Activated CD8-positive, alpha-beta memory T cell treated with anti-CD3 and anti-CD28 coated beads for 4 hours (primary cell): Measurements from ENCODE around the gene ASB2.

Source experiments
- DNase-seq, 2 donors: peaks; one replicate each; pipeline ENCODE4 v3.0.0-alpha.2; 2020; ENCODE audit warnings: low read depth in 2 of 2

ASB2 gene

GRCh38 chr14:93963692-93964091, 12.7 kb downstream of the ASB2 start:
- DNase-seq: no peak

- DNase-seq: peak in 1 of 2 donors; percentile 35
These were observed 13.4 kb downstream of the ASB2 start for GRCh38 chr14:93962701-93963601.

GRCh38 chr14:93961620-93962019, 14.8 kb downstream of the ASB2 start:
- DNase-seq: no peak

DNA sequence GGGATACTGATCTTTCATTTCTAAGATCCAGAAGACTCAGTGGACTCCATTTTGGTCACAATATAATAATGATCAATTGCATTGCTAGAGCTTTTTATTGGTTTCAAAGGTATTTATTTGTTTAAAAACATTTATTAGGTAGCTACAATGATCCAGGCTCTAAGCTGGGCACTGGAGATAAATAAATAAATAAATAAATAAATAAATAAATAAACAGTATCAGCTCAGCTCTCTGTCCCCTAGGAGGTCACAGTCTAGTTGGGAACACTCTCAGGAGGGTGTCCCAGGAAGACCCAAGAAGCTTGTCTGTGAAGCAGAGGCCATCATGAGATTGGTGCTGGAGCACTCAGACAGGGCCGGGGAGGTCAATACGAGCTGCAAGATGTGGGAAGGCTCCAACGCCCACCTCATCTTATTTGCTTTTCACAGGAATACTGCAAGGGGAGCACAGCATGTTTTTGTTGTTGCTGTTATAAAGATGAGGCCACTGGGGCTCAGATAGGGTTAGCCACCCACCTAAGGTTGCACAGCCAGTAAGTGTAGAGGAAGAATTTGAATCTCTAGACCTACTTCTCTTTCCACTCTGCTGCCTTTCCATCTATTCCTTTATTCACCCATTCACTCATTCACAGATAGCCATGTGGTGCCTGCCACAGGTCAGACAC, 15.5 kb downstream of the ASB2 start:
- DNase-seq: no peak

DNA sequence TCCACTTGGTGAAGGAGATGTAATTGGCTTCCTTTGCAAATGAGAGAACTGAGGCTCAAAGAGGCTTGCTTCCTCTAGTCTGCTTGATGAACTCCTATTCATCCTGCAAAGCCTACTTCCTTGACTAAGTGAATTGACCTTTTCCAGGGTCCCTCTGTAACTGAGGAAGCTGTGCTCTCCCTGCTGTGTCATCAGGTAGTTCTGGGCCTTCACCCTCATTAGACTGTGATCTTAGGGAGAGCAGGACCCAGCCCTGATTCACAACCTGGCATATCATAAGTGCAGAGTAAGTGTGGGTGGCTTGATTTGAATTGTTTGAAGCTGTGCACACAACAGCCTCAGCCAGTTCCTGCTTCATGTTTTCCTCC, 16.3 kb downstream of the ASB2 start:
- DNase-seq: no peak

- DNase-seq: peak; percentile 82 to 87
These were observed 16.9 kb downstream of the ASB2 start for GRCh38 chr14:93959239-93960107.

- no peak for DNase-seq
These were observed 17.7 kb downstream of the ASB2 start for GRCh38 chr14:93958567-93959238.

DNA sequence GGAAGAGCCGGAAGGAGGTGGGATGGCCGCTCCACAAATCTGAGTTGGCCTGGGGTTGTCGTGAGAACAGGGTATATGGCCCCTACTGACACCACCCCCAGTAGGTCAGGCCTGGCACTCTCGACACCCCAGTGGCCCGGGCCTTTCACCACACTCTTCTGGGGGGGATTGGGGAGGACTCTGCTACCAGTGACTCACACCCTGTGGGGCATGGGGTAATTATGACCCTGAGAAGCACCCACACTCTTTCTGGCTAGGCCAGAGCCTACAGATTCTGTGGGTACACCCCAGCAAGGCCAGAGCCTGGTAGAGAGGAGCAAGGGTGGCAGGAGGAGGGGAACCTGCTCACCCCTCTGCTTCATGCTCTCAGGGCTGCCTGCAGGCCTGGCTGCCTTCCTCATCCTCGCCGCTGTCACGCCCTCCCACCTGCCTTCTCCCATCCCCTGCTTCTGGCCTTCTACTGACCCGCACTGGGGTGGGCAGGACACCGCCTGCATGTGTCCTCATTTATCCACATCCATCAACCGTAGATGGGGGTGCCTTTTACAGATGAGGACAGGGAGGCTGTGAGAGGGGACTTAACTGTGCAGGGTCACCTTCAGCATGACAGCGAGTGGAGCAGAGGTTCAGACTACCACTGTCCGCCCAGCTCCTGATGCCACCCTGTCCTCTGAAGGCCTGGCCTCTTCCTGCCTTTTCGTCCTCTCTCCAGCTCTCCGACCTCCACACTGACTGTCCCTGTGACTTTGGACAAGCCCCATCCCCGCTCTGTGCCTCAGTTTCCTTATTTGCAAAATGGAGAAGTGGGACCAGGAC, 18.4 kb downstream of the ASB2 start:
- no peak for DNase-seq

- no peak for DNase-seq
These were observed 19.0 kb downstream of the ASB2 start for GRCh38 chr14:93957333-93957710.

GRCh38 chr14:93956514-93957332, 19.6 kb downstream of the ASB2 start:
- DNase-seq: no peak

GRCh38 chr14:93955850-93956481, 20.4 kb downstream of the ASB2 start:
- no peak for DNase-seq

DNA sequence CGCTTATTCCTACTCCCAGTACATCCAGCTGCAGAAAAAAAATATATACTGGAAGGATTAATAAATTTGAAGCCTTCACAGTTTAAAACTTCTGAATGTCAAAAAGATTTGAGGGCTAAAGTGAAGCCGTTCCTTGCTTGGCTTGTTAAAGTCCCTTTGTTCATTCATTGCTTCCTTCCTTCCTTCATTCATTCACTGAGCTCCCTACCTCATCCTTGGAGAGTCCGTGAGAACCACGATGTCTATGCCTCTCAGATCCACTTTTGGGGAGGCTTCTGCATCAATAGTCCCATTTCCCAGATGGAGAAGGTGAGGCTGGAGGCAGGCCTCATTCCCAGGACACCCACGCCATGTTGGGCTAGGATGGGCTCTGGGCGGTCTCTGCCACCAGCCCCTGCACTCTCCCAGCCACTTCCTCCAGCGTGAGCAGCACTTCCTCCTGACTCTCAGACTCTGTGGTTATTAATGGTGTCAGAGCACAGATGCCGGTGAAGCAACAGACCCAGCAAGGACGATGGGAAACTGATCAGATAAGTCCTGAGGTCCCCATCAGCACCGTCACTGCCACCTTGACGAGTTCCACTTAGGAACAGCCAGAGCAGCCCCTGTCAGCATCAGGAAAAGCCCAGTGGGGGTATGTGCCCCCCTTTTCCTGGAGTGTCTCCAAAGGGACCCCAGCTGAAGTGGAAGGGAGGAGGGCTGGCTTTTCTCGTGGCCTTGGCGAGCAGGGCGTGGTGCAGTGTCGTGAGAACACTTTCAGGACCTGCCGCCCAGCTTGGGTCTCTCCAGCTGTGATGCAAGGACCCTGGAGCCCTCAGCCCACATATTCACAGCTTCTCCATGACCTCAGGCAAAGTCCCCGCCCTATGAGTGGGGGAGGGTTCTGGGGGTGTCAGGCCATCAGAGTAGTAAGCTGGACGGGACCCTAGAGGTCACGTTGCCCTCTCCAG, 21.2 kb downstream of the ASB2 start:
- peak in 1 of 2 donors; percentile 33 for DNase-seq

GRCh38 chr14:93954516-93954830, 21.9 kb downstream of the ASB2 start:
- no peak for DNase-seq

DNA sequence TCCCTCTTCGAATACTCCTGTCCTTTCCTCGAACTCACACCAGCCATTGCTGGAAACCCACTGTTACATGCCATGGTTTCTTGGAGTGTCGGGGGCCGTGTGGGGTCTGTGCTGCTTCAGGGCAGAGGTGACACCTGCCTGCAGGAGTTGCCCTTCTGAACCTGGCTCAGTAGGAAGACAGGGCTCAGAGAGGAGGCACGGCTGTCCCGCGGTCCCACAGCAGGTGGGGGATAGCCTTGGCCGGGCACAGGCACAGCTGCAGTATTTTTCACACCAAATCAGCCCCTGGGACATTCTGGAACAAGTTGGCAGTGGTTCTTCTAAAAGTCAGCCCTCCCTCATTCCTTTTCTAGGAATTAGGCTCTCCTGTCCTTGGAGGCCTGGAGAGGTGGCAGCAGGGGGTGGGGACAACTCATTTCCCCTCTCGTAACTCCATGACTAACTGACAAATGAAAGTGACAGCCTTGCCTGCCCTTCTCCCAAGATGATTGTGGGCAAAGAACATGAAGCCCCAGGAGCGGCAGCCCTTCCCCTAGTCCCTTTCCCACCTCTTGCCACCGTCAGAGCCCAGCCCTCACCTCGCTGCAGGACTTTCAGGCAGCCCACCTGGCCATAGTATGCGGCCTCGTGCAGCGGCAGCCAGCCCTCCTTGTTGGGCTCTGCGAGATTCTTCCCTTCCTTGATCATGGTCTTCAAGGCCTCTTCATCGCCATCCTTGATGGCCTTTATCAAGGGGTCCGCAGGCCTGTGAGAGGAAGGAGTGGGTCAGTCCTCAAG, 22.4 kb downstream of the ASB2 start:
- DNase-seq: no peak

- no peak for DNase-seq
These were observed 23.1 kb downstream of the ASB2 start for GRCh38 chr14:93953263-93953662.

- DNase-seq: no peak
These were observed 23.5 kb downstream of the ASB2 start for GRCh38 chr14:93952829-93953228.

DNA sequence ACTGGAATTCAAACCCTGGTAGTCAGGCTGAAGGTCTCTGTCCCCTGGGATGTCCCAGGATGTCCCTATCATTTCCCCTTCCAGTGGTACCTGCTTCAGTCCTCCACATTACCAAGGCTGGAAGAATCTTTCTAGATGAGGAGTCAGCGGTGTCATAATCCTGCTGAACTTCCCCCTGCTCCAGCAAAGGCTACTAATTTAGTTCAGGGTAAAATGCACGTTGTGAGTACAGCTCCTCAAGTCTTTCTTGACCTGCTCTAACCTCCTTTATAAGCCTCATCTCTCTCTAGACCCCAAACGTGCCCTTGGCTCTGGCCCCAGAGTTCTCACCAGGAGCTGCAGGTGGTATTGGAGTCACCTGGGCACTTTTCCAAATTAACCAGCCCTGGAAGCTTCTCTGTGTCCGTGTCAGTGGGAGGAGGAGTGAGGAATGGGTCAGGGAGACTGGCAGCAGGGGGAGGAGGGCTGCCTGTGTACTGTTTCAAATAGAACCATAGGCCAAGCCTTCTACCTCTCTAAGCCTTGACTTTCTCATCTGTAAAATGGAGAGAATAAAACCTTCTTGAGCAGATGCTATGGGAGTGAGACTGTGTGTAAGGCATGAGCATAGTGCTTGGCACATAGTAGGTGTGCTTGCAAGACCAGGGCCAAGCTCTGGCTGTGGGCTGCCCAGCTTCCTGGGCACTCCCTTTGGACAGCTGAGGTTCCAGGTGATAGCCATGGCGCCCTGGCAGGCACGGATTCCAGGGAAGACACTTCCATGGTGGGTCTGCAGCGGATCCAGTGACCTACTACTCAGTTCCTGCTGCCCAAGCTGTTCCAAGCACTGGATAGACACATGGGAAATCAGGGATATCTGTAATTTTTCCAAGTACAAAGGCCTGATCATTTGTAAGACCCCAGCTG, 24.5 kb downstream of the ASB2 start:
- no peak for DNase-seq
